OCI-LY7 (cell line): ENCODE data around the gene LRRN3. TPM values are rescaled to one million over a fixed set of nuclear protein-coding genes. Genes with fewer than 3 reads are reported as not detected.
"Not testable (repeated sequence)": the region's sequence is repeated elsewhere in the genome, so short reads cannot be mapped to it uniquely, and the experiment has no call there.

Source experiments
- BruUV-seq: library from RNA; stranded (reverse); fragments of 400-500 nt; replicated peaks from 2 replicates; lab custom pipeline; 2021; lab: Mats Ljungman, UMichigan
- CTCF ChIA-PET: fragments of 300-600 bp; sonication (Branson Sonifier 250); formaldehyde crosslinking; loops from one replicate; lab custom pipeline; 2022; ENCODE audit warnings: antibody characterized with exemption; ENCODE audit not compliant: unreplicated experiment; lab: Charles Lee
- POLR2A ChIA-PET: fragments of 300-600 bp; sonication (Branson Sonifier 250); formaldehyde crosslinking; loops from one replicate; lab custom pipeline; 2022; ENCODE audit warnings: antibody characterized with exemption; lab: Charles Lee
- DNase-seq: peaks from one replicate; pipeline ENCODE4 v3.0.0-alpha.2; 2015; ENCODE audit warnings: low spot score
- H2AFZ ChIP-seq: fragments of 200-600 bp; sonication (generic), shearing (Covaris generic); 2 replicates; pipeline ENCODE4 v1.6.1; 2014; ENCODE audit warnings: mild to moderate bottlenecking, antibody characterized with exemption, low read length, moderate library complexity
- H3K27ac ChIP-seq: fragments of 200-600 bp; sonication (generic); 2 replicates; pipeline ENCODE4 v1.5.1; 2014; ENCODE audit warnings: mixed run types, low read depth, mild to moderate bottlenecking, moderate library complexity, low read length, inconsistent platforms; ENCODE audit not compliant: poor library complexity, severe bottlenecking
- H3K36me3 ChIP-seq: fragments of 200-600 bp; sonication (generic); 2 replicates; pipeline ENCODE4 v1.6.1; 2014; ENCODE audit warnings: mild to moderate bottlenecking, antibody characterized with exemption, low read length, moderate library complexity, mixed read lengths; ENCODE audit not compliant: insufficient read depth
- H3K4me1 ChIP-seq: fragments of 200-600 bp; sonication (generic); 2 replicates; pipeline ENCODE4 v1.5.1; 2014; ENCODE audit warnings: mild to moderate bottlenecking, low read length; ENCODE audit not compliant: insufficient read depth, poor library complexity, severe bottlenecking
- H3K4me2 ChIP-seq: fragments of 200-600 bp; sonication (generic); 2 replicates; pipeline ENCODE4 v1.6.1; 2014; ENCODE audit warnings: mild to moderate bottlenecking, low read length
- H3K4me3 ChIP-seq: fragments of 200-600 bp; sonication (generic); 2 replicates; pipeline ENCODE4 v1.5.1; 2014; ENCODE audit warnings: mild to moderate bottlenecking, low read depth, low read length; ENCODE audit not compliant: poor library complexity, severe bottlenecking
- H3K79me2 ChIP-seq: fragments of 200-600 bp; sonication (generic); 2 replicates; pipeline ENCODE4 v1.6.1; 2016; ENCODE audit warnings: low read depth, mild to moderate bottlenecking, low read length, moderate library complexity, mixed read lengths; ENCODE audit not compliant: insufficient read depth
- H3K9me2 ChIP-seq: fragments of 200-600 bp; sonication (generic); 2 replicates; pipeline ENCODE4 v1.6.1; 2016; ENCODE audit warnings: mild to moderate bottlenecking, low read length, mixed read lengths; ENCODE audit not compliant: insufficient read depth
- H3K9me3 ChIP-seq: fragments of 200-600 bp; sonication (generic); 2 replicates; pipeline ENCODE4 v1.6.1; 2014; ENCODE audit warnings: mild to moderate bottlenecking, mixed run types, low read length, mixed read lengths
- H4K20me1 ChIP-seq: fragments of 200-600 bp; sonication (generic); 2 replicates; pipeline ENCODE4 v1.6.1; 2014; ENCODE audit warnings: mild to moderate bottlenecking, antibody characterized with exemption, low read length, moderate library complexity, mixed read lengths; ENCODE audit not compliant: insufficient read depth
- EZH2phosphoT487 ChIP-seq: fragments of 200-600 bp; sonication (generic); IDR thresholded peaks from 2 replicates; pipeline ENCODE4 v1.6.1; 2018; ENCODE audit warnings: low read depth, borderline replicate concordance, mild to moderate bottlenecking, mixed run types, antibody characterized with exemption, low read length, moderate library complexity, mixed read lengths
- intact Hi-C: fragments of 100-400 bp; cut with micrococcal nuclease; formaldehyde crosslinking; loops from one replicate; pipeline ENCODE4 v1.10.0; 2022; ENCODE audit not compliant: unreplicated experiment
- total RNA-seq, 2 experiments: library from RNA; depleted of rRNA in 1 of 2; stranded (reverse); fragments of >200 nt in 1 of 2; shearing (Covaris generic) in 1 of 2; gene quantifications; 2 replicates each; pipeline ENCODE4 v1.2.3, GENCODE V29; 2014 to 2022
- TF ChIP-seq, protein P1 (sequence below): fragments of 200-600 bp; sonication (generic); conservative IDR thresholded peaks from 2 replicates; pipeline ENCODE4 v1.5.1; 2014; ENCODE audit warnings: mild to moderate bottlenecking, antibody characterized with exemption, low read length, moderate library complexity, mixed read lengths

Gene LRRN3
- total RNA-seq, 2 experiments from 2014 or later: not detected

DNA sequence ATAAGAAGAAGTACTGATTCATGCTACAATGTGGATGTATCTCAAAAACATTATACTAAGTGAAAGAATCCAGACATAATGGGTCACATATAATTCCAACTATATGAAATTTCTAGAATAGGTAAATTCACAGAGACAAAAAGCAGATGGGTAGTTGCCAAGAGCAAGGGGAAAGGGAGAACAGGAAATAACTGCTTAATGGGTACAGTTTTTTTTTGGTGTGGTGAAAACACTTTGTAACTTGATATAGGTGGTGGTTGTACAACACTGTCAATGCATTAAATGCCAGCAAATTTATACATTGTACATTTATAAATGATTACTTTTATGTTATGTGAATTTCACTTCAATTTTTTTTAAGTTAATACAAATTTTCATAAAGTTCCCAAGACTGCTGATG is 19.4 kb upstream of the LRRN3 start:
- H3K79me2 ChIP-seq: no peaks in the 10 kb centered on the region
- H3K9me3 ChIP-seq: no peaks in the 10 kb centered on the region
- no peak overlapping the region for H3K4me2 ChIP-seq
- ChIA-PET POLR2A (no interaction called here), CTCF (no interaction called here)
- DNase-seq: no peak
- no peaks in the 10 kb centered on the region for H3K9me2 ChIP-seq
- BruUV-seq: no TSS peak
- no peak overlapping the region for H3K27ac ChIP-seq
- H3K4me3 ChIP-seq: no peak overlapping the region
- no peak for TF ChIP-seq EZH2phosphoT487
- TF ChIP-seq, protein P1, sequence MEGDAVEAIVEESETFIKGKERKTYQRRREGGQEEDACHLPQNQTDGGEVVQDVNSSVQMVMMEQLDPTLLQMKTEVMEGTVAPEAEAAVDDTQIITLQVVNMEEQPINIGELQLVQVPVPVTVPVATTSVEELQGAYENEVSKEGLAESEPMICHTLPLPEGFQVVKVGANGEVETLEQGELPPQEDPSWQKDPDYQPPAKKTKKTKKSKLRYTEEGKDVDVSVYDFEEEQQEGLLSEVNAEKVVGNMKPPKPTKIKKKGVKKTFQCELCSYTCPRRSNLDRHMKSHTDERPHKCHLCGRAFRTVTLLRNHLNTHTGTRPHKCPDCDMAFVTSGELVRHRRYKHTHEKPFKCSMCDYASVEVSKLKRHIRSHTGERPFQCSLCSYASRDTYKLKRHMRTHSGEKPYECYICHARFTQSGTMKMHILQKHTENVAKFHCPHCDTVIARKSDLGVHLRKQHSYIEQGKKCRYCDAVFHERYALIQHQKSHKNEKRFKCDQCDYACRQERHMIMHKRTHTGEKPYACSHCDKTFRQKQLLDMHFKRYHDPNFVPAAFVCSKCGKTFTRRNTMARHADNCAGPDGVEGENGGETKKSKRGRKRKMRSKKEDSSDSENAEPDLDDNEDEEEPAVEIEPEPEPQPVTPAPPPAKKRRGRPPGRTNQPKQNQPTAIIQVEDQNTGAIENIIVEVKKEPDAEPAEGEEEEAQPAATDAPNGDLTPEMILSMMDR: no peak
- no peaks in the 10 kb centered on the region for H4K20me1 ChIP-seq
- no peaks in the 10 kb centered on the region for H3K36me3 ChIP-seq
- no peak overlapping the region for H2AFZ ChIP-seq
- intact Hi-C loops: no loop called here
- H3K4me1 ChIP-seq: no peaks in the 10 kb centered on the region

GRCh38 chr7:111072658-111073057 is 18.3 kb upstream of the LRRN3 start:
- H3K4me1 ChIP-seq, H4K20me1 ChIP-seq, H3K4me3 ChIP-seq, H3K79me2 ChIP-seq, intact Hi-C loops, POLR2A ChIA-PET, H3K4me2 ChIP-seq, H2AFZ ChIP-seq, H3K27ac ChIP-seq, H3K9me2 ChIP-seq, H3K9me3 ChIP-seq, H3K36me3 ChIP-seq, CTCF ChIA-PET, DNase-seq, BruUV-seq: not testable (repeated sequence)

DNA sequence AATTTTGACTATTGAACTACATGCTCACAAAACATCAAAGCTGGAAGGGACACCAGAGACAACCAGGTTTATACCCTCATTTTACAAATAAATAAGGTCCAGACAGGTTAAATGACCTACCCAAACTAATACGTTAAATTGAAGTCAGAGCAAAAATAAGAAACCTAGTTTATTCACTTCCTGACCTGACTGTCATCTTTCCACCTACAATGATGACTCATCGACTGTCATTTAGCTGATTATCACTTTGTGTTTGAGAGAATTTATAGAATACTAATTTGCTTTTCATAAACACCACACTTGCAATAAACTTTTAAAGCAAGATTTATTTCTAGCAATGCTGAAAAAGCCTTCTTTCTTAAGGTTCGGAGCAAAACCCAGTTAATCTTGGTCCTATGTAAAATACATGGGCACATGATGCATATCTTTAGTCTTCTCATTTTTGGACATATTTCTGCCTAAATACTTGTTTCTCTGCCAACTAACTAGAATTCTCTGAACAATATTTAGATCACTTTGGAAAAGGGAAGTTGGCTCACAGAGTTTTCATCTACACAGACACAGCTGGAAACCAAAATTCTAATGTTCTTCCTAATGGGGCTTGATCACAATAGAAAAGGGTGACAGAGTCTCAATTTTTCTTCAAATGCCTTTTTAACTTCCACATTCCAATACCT is 16.7 kb upstream of the LRRN3 start:
- Histone ChIP-seq H3K4me2 (no peak overlapping the region), H3K4me1 (no peaks in the 10 kb centered on the region), H3K79me2 (no peaks in the 10 kb centered on the region), H3K27ac (no peak overlapping the region), H2AFZ (no peak overlapping the region), H4K20me1 (no peaks in the 10 kb centered on the region), H3K4me3 (no peak overlapping the region), H3K9me2 (no peaks in the 10 kb centered on the region), H3K9me3 (no peaks in the 10 kb centered on the region), H3K36me3 (no peaks in the 10 kb centered on the region)
- ChIA-PET POLR2A (interaction anchor here (0.5 to 0.6 kb wide), 2 partner anchors 115 to 127 kb away, joined by 3 to 4 read pairs; no protein-coding TSS in a partner anchor), CTCF (no interaction called here)
- no peak for DNase-seq
- intact Hi-C loops: no loop called here
- no TSS peak for BruUV-seq
- TF ChIP-seq EZH2phosphoT487: no peak
- TF ChIP-seq, protein P1: no peak
